ENCODE results near the gene PRKAA2. TPM values are rescaled to one million over a fixed set of nuclear protein-coding genes. Genes with fewer than 3 reads are reported as not detected.
"Not testable (repeated sequence)": the region's sequence is repeated elsewhere in the genome, so short reads cannot be mapped to it uniquely, and the experiment has no call there.

PRKAA2 gene
- 5.3 TPM for polyA plus RNA-seq
- long read RNA-seq, donor 1, result 0 reads
- long read RNA-seq, donor 2, full-length matches to known transcripts, result 1 of 1 reads
- long read RNA-seq, donor 2, partial matches to known transcripts, result 0 of 1 reads
- long read RNA-seq, donor 2, other reads (novel, unspliced or antisense), result 0 of 1 reads
- long read RNA-seq, donor 3, result 0 reads
- long read RNA-seq, donor 4, result 0 reads
- long read RNA-seq, donor 5, result 0 reads
- long read RNA-seq, donor 6, result 0 reads
- long read RNA-seq, donor 7, result 0 reads
- long read RNA-seq, donor 8, result 0 reads
- long read RNA-seq, donor 9, result 0 reads
- long read RNA-seq, donor 10, result 0 reads
- long read RNA-seq, donor 11, full-length matches to known transcripts, result 1 of 1 reads
- long read RNA-seq, donor 11, partial matches to known transcripts, result 0 of 1 reads
- long read RNA-seq, donor 11, other reads (novel, unspliced or antisense), result 0 of 1 reads

DNA sequence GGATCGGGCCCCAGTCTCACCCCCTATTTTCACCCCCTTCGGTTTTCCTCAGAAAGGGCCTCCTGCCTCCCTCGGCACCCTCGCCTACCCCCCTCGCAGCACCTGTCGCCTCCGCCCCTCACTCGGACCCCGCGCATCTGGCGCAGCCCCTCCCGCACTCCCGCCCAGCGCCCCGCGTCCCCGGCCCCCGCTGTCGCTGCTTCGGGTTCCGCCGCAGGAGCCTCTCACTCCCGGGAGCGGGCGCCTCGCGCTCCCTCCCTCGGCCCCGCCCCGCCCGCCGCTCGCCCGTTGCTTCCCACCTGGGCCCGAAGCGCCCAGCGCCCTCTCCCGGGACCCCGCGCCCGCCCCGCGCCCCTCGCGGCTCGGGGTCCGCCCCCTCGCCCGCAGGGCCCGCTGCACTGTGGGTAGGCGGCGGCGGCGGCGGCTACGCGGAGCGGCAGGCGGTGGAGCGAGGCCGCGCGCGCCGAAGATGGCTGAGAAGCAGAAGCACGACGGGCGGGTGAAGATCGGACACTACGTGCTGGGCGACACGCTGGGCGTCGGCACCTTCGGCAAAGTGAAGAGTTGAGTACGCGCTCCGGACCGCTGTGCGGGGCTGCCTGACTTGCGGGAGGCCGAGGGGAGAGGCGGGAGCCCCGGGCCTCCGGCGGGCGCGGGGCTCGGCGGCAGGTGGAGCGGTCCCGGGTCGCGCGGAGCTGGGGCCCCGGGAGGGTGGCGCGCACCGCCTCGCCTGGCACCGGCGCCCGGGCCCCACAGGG lies at the start of gene PRKAA2:
PRKAA2 (plus strand) TSS at position 396 of the 758 bp plus-strand sequence; CDS start at position 470, 74 bp downstream.
- Histone ChIP-seq H3K4me1 (ENCODE audit: control insufficient read depth, insufficient read depth, low read length) (peaks cover 6% of the 10 kb centered on the region), H3K9me3 (ENCODE audit: control insufficient read depth, low read depth, low read length) (no peaks in the 10 kb centered on the region), H3K27ac (ENCODE audit: low read length) (peak within 1 kb of the TSS; percentile 49), H3K4me3 (ENCODE audit: low read length) (peak within 1 kb of the TSS; percentile 70), H3K27me3 (ENCODE audit: control insufficient read depth, insufficient read depth, low read length) (no peaks in the 10 kb centered on the region), H3K36me3 (ENCODE audit: control insufficient read depth, insufficient read depth, low read length) (no peaks in the 10 kb centered on the region)
- WGBS (ENCODE audit: insufficient coverage, low lambda C conversion rate), result no CpG with 5 or more reads among the region's 103 CpGs
- DNase-seq, result peak; percentile 31 to 86

DNA sequence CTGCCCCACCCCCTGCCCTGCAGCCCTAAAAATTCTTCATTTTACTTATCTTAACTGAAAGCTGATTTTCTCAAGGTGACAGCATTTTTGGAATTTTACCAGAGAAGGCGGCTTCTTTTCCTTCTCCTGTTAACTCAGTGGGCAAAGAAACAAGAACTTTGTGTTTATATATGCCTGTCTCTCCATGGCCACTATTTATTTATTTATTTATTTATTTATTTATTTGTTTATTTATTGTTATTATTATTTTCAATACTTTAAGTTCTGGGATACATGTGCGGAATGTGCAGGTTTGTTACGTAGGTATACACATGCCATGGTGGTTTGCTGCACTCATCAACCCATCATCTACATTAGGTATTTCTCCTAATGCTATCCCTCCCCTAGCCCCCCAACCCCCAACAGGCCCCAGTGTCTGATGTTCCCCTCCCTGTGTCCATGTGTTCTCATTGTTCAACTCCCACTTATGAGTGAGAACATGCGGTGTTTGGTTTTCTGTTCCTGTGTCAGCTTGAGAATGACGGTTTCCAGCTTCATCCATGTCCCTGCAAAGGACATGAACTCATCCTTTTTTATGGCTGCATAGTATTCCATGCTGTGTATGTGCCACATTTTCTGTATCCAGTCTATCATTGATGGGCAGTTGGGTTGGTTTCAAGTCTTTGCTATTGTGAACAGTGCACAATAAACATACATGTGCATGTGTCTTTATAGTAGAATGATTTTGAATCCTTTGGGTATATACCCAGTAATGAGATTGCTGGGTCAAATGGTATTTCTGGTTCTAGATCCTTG lies 49.5 kb upstream of the PRKAA2 start:
- DNase-seq; H3K4me1 ChIP-seq (ENCODE audit: control insufficient read depth, insufficient read depth, low read length); H3K9me3 ChIP-seq (ENCODE audit: control insufficient read depth, low read depth, low read length); H3K36me3 ChIP-seq (ENCODE audit: control insufficient read depth, insufficient read depth, low read length); H3K27me3 ChIP-seq (ENCODE audit: control insufficient read depth, insufficient read depth, low read length); H3K27ac ChIP-seq (ENCODE audit: low read length); H3K4me3 ChIP-seq (ENCODE audit: low read length): not testable (repeated sequence)
- WGBS (ENCODE audit: insufficient coverage, low lambda C conversion rate), result no CpG with 5 or more reads among the region's 5 CpGs

GRCh38 chr1:56610097-56610496 lies 35.0 kb upstream of the PRKAA2 start:
- H3K36me3 ChIP-seq (ENCODE audit: control insufficient read depth, insufficient read depth, low read length); H3K4me3 ChIP-seq (ENCODE audit: low read length); H3K27me3 ChIP-seq (ENCODE audit: control insufficient read depth, insufficient read depth, low read length); DNase-seq; H3K4me1 ChIP-seq (ENCODE audit: control insufficient read depth, insufficient read depth, low read length); H3K9me3 ChIP-seq (ENCODE audit: control insufficient read depth, low read depth, low read length); H3K27ac ChIP-seq (ENCODE audit: low read length): not testable (repeated sequence)
- no CpG with 5 or more reads among the region's 2 CpGs for WGBS (ENCODE audit: insufficient coverage, low lambda C conversion rate)

DNA sequence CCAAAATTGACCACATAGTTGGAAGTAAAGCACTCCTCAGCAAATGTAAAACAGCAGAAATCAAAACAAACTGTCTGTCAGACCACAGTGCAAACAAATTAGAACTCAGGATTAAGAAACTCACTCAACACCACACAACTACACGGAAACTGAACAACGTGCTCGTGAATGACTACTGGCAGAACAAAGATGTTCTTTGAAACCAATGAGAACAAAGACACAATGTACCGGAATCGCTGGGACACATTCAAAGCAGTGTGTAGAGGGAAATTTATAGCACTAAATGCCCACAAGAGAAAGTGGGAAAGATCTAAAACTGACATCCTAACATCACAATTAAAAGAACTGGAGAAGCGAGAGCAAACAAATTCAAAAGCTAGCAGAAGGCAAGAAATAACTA lies 34.3 kb upstream of the PRKAA2 start:
- not testable (repeated sequence) for H3K27ac ChIP-seq (ENCODE audit: low read length); H3K36me3 ChIP-seq (ENCODE audit: control insufficient read depth, insufficient read depth, low read length); H3K9me3 ChIP-seq (ENCODE audit: control insufficient read depth, low read depth, low read length); H3K4me3 ChIP-seq (ENCODE audit: low read length); DNase-seq; H3K27me3 ChIP-seq (ENCODE audit: control insufficient read depth, insufficient read depth, low read length); H3K4me1 ChIP-seq (ENCODE audit: control insufficient read depth, insufficient read depth, low read length)
- WGBS (ENCODE audit: insufficient coverage, low lambda C conversion rate), result 100% methylated on average over 2 of the region's 6 CpGs

DNA sequence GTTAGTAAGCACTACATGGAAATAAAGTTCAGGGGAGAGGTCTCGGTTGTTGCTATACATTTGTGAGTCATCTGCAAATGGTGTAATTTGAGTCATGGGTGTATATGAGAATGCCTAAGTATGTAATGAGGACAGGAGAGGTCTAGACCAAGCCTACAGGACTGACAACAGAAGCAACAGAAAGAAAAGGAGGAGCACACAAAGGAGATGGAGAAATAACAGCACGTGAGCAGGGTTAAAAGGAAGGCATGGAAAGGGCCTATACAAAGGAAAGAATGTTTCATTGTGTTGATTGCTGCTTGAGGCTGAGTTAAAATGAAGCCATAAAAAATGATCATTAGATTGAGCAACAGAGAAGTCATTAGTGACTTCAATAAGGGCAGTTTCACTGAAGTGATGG lies 28.0 kb upstream of the PRKAA2 start:
- no peaks in the 10 kb centered on the region for H3K4me1 ChIP-seq (ENCODE audit: control insufficient read depth, insufficient read depth, low read length)
- H3K9me3 ChIP-seq (ENCODE audit: control insufficient read depth, low read depth, low read length), result peaks cover 3% of the 10 kb centered on the region
- no peak overlapping the region for H3K4me3 ChIP-seq (ENCODE audit: low read length)
- H3K27ac ChIP-seq (ENCODE audit: low read length), result no peak overlapping the region
- DNase-seq, result no peak
- H3K27me3 ChIP-seq (ENCODE audit: control insufficient read depth, insufficient read depth, low read length), result no peaks in the 10 kb centered on the region
- 75% methylated on average over 1 of the region's 2 CpGs for whole genome bisulfite sequencing (ENCODE audit: insufficient coverage, low lambda C conversion rate)
- no peaks in the 10 kb centered on the region for H3K36me3 ChIP-seq (ENCODE audit: control insufficient read depth, insufficient read depth, low read length)

- 75% methylated on average over 2 of the region's 5 CpGs for WGBS (ENCODE audit: insufficient coverage, low lambda C conversion rate)
Measured at GRCh38 chr1:56625819-56626440, 19.2 kb upstream of the PRKAA2 start.

GRCh38 chr1:56626546-56626945 lies 18.6 kb upstream of the PRKAA2 start:
- no peaks in the 10 kb centered on the region for H3K36me3 ChIP-seq (ENCODE audit: control insufficient read depth, insufficient read depth, low read length)
- no peak overlapping the region for H3K4me3 ChIP-seq (ENCODE audit: low read length)
- no peaks in the 10 kb centered on the region for H3K4me1 ChIP-seq (ENCODE audit: control insufficient read depth, insufficient read depth, low read length)
- no peak overlapping the region for H3K27ac ChIP-seq (ENCODE audit: low read length)
- DNase-seq, result no peak
- peaks cover 2% of the 10 kb centered on the region for H3K27me3 ChIP-seq (ENCODE audit: control insufficient read depth, insufficient read depth, low read length)
- no peaks in the 10 kb centered on the region for H3K9me3 ChIP-seq (ENCODE audit: control insufficient read depth, low read depth, low read length)

More at GRCh38 chr1:56625819-56626440, 19.2 kb upstream of the PRKAA2 start:
- DNase-seq, result no peak
- Histone ChIP-seq H3K36me3 (ENCODE audit: control insufficient read depth, insufficient read depth, low read length) (no peaks in the 10 kb centered on the region), H3K4me1 (ENCODE audit: control insufficient read depth, insufficient read depth, low read length) (no peaks in the 10 kb centered on the region), H3K27ac (ENCODE audit: low read length) (no peak overlapping the region), H3K27me3 (ENCODE audit: control insufficient read depth, insufficient read depth, low read length) (peaks cover 2% of the 10 kb centered on the region), H3K9me3 (ENCODE audit: control insufficient read depth, low read depth, low read length) (no peaks in the 10 kb centered on the region), H3K4me3 (ENCODE audit: low read length) (no peak overlapping the region)

DNA sequence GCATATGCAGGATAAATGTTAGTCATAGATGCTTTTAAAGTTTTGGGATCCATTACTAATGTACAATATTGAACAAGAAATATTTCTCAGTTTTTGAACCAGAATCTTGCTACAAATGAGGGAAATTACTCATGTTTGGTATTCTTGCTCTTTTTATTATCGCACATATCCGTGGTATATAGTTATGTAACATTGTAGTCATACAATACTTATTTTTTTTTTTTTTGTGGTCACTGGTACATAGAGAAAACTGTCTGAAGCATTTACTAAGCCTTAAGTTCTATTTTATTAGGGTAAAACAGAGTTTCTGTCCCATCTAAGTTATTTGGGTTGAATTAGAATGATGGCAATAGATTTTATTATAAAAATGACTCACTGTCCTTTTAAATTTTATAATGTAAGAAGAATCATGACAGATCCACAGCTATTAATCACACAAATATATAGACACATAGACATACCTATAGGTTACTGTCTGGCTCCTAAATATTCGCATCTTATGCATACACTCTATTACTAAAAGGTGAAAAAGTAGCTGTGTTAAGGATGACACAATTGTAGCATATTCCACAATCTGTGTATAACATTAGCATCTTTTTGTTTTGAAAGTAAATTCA lies 18.0 kb upstream of the PRKAA2 start:
- H3K27ac ChIP-seq (ENCODE audit: low read length), result no peak overlapping the region
- no peaks in the 10 kb centered on the region for H3K9me3 ChIP-seq (ENCODE audit: control insufficient read depth, low read depth, low read length)
- WGBS (ENCODE audit: insufficient coverage, low lambda C conversion rate), result no CpG with 5 or more reads among the region's 3 CpGs
- no peak for DNase-seq
- H3K4me3 ChIP-seq (ENCODE audit: low read length), result no peak overlapping the region
- no peaks in the 10 kb centered on the region for H3K36me3 ChIP-seq (ENCODE audit: control insufficient read depth, insufficient read depth, low read length)
- no peaks in the 10 kb centered on the region for H3K4me1 ChIP-seq (ENCODE audit: control insufficient read depth, insufficient read depth, low read length)
- H3K27me3 ChIP-seq (ENCODE audit: control insufficient read depth, insufficient read depth, low read length), result peaks cover 2% of the 10 kb centered on the region

DNA sequence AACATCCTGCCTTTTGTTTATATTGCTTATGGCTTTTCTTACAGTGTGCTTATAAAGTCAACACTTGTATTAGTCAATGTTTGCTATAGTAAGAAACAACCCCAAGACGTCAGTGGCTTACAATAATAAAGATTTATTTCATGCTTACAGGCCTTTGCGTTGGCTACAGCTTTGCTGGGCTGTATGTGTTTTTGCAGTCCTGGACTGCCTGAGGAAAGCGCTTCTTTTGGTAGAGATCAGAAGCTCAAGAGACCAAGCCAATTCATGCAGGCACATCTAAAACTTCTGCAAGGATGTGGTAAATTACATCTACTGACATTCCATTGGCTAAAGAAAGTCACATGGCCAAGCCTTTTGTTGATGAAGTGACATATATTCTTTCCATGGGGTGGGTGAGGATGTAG lies 17.5 kb upstream of the PRKAA2 start:
- no CpG with 5 or more reads among the region's 3 CpGs for WGBS (ENCODE audit: insufficient coverage, low lambda C conversion rate)
- no peak for DNase-seq
- Histone ChIP-seq H3K4me1 (ENCODE audit: control insufficient read depth, insufficient read depth, low read length) (no peaks in the 10 kb centered on the region), H3K27me3 (ENCODE audit: control insufficient read depth, insufficient read depth, low read length) (peaks cover 2% of the 10 kb centered on the region), H3K4me3 (ENCODE audit: low read length) (no peak overlapping the region), H3K9me3 (ENCODE audit: control insufficient read depth, low read depth, low read length) (no peaks in the 10 kb centered on the region), H3K36me3 (ENCODE audit: control insufficient read depth, insufficient read depth, low read length) (no peaks in the 10 kb centered on the region), H3K27ac (ENCODE audit: low read length) (no peak overlapping the region)

- Histone ChIP-seq H3K4me3 (ENCODE audit: low read length) (no peak overlapping the region), H3K9me3 (ENCODE audit: control insufficient read depth, low read depth, low read length) (no peaks in the 10 kb centered on the region), H3K36me3 (ENCODE audit: control insufficient read depth, insufficient read depth, low read length) (no peaks in the 10 kb centered on the region)
Measured at GRCh38 chr1:56630786-56631185, 14.3 kb upstream of the PRKAA2 start.

More at GRCh38 chr1:56630786-56631185, 14.3 kb upstream of the PRKAA2 start:
- H3K27me3 ChIP-seq (ENCODE audit: control insufficient read depth, insufficient read depth, low read length), result peaks cover 2% of the 10 kb centered on the region
- H3K4me1 ChIP-seq (ENCODE audit: control insufficient read depth, insufficient read depth, low read length), result no peaks in the 10 kb centered on the region
- no peak overlapping the region for H3K27ac ChIP-seq (ENCODE audit: low read length)
- DNase-seq, result no peak

Measured in large intestine (tissue), 12 donors.